ENCODE data around the gene TAP1.

The TAP1 gene

DNA sequence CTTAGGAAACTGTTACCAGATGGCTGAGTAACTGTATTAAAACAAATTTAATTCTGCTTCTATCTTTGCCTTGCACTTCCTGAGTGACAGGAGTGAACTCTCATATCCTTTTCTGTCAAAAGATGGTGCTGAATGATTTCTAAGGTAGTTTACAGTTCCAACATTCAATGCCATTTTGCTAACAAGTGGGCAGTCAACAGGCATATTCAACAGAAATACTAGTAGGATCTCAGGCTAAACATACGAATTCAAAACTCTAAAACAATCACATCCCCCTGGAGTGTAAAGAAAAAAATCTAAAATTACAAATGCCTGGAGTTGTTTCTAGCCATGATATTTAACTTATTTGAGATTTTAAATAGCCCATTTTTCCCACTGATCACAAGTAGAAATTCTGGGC lies 7.2 kb upstream of the TAP1 start:
- DNase-seq = no peak

DNA sequence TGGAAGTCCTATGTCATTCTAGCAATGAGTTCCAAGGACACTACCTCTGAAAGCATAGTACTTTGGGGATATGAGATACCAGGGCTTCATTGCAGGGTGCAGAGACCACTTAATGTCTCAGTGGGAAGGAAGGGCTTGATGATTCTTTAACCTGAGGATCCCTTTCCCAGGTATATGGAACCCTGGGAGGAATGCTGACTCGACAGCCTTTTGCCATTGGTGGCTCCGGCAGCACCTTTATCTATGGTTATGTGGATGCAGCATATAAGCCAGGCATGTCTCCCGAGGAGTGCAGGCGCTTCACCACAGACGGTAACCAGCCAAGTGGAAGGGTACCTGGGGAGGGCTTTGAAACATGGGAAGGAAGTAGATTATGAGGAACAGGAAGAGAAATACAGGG lies 4.7 kb upstream of the TAP1 start:
- no peak for DNase-seq

DNA sequence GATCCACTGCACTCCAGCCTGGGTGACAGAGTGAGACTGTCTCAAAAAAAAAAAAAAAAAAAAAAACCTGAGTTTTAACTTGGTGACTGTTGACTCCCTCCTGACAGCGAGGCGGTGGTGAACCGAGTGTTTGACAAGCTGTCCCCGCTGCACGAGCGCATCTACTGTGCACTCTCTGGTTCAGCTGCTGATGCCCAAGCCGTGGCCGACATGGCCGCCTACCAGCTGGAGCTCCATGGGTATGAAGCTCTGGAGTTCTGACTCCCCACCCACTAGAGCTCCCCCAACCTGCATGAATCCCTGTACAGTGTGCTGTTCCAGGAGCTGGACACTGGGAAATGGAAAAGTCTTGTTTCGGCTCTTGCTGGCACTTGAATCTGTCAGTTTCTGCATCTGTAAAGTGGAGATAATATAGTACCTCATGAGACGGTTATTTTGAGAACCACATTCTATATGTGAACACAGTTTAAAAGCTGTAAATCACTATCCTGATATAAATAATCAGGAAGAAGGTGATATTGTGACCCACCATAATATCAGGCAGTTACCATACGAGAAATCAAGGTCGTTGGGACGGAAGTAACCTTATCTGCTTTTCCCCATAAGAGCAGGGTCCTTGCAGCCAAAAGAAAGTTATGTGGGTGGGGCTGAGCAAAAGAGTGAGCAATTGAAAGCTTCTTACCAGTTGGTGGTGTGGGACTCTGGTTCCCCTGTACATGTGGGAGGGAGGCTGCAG lies 3.8 kb upstream of the TAP1 start:
- no peak for DNase-seq

DNA sequence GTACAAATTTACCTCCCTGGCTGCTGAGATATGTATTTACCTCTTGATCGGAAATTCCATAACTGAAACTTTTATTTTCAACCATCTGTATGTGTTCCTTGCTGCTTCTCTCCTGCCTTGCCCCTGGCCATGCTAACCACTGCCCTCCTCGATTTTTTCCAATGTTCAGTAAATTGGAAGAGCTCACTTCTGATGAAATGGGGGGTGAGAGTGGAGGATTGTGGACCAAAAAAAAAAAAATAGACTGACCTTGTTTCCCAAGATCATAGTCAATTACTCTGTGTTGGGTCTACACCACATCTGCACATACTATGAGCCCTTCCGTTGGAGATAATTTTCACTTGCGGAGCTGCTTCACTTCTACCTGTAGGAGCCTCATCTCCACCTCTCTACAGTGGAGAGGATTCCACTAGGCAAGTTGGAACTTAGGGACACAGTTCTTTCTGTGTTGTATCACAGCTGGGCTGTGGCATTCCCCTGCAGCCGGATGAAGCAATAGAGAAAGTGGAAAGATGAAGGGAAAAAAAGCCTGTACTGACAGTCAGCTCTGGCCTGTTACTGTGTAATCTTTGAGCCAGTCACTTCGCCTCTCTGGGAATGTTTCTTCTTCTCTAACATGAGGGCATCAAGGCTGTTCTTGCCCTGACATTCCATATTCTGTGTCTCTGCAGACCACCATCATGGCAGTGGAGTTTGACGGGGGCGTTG lies 2.1 kb upstream of the TAP1 start:
- no peak for DNase-seq

DNA sequence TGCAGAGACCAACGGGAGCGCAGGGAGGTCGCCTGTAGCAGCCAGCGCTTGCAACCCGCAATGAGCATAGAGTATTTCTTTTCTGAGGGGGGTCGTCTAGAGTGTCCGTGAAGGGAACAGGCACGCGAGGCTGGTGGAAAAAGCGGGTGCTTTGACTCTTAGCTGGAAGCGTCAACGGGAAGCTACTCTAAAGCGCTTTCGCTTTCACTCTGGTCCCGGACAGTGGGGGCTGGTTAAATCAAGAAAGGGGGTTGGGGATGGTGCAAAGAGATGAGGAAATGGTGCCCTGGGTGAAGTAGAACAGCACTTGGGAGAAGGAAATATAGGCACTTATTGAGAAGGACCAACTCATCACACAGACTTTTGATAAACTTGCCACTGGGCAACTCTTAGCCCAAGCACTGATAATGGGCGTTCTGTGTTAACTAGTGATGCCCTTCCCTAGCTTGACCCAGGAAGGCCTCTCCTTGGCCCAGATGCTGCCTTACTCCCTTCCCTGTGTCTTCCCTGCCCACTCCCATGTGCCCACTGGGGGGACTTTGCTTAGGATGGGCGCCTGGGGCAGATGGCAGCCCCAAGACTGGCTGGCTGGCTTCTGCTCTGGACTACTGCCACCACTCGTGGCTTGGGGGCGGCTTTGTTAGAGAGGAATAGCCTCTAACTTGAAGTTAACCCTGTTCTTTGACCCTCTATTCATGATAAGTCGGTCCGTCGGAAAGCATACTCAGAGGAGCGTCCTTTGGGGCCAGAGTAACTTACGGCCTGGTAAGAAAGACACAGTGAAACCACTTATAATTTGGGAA lies 1.1 kb upstream of the TAP1 start:
- peak; percentile 76 for DNase-seq

DNA sequence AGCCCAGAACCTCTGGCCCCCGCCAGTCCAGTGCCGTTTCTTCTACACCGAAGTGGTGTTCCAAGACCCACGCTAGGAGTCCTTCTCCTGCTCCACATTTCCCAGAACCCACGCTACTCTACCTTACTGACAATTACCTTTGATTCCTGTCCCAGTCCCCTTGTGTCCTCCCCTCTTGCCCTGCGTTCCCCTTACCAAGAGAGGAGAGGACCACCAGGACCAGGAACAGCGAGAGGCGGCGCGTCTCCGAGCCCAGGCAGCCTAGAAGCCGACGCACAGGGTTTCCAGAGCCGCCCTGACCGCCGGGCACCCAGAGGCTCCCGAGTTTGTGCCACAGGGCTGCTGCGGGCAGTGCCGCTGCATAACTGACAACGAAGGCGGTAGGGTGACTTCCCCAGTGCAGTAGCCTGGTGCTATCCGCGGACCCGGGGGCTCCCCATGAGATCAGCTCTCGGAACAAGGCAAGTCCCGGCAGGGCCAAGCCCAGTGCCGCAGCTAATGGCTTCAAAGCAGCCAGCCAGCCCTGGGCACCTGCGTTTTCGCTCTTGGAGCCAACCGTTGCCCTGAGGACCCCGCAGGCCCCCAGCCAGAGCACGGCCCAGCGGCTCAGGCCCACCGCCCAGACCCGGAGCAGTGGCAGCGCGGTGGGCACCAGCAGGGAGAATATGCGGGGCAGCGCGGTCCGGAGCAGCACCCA lies 512 bp downstream of the TAP1 start:
- peak; percentile 77 for DNase-seq

DNA sequence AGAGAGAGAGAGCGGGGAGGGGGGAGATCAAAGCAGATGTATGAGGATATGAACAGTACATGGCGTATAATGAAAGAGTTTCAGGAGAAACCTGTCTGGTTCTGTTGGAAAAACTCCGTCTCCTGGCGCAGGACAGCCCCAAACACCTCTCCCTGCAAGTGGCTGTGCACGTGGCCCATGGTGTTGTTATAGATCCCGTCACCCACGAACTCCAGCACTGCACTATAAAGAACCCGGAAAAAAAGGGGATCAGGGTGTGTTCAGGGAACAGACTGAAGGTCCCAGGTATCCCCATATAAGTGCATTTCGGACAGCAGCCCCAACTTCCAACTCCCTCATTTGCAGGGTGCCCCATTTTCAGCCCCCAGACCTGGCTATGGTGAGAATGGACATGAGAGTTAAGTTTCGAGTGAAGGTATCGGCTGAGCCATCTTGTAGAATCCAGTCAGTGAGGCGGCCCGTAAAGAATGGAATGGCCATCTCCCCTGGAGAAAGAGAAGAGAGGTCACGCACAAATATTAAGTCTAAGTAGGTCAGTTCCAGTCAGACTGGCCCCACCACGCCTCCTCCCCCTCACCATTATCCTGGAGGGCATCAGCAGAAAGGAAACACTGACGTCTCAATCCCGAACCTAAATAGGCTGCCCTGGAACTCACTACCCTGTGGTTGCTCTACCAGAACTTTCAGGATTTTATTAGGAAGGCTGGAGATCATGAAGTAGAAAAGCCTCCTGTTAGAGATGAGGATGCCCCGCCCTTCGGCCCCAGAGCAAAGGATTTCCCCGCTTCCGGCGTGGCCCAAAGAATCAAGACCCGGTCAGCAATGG lies 1.3 kb downstream of the TAP1 start:
- DNase-seq = peak; percentile 72

DNA sequence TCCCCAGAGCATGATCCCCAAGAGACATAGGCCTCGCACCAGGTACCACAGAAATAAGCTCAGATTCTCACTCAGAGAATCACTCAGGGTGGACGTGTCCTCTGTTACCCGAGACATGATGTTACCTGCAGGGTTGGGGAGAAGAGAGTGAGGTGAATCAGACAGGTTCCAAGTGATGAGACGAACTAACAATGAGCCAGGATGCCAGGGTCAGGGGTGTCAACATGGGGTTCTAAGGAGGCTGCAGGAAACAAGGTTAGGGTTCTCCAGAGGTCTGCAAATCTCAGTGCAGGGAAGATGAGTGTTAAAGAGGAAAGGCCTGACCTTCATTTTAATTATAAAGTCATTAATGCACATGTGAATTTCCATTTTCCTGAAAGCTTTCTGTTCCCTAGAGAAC lies 2.5 kb downstream of the TAP1 start:
- no peak for DNase-seq

DNA sequence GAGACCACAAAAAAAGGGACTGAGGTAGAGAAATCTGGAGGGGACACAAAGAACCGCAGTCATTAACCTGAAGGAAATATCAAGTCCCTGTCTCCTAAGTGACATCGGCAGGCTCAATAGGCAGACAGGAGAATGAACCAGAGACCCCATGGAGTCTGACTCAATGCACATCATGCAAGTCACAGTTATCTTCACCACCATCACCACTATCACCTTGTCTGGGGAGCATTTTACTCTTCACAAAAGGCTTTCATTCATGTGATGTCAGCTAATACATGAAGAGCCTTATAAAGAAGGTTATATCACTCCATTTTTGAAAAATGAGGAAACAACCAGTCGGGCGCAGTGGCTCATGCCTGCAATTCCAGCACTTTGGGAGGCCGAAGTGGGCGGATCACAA lies 4.4 kb downstream of the TAP1 start:
- peak; percentile 43 for DNase-seq

DNA sequence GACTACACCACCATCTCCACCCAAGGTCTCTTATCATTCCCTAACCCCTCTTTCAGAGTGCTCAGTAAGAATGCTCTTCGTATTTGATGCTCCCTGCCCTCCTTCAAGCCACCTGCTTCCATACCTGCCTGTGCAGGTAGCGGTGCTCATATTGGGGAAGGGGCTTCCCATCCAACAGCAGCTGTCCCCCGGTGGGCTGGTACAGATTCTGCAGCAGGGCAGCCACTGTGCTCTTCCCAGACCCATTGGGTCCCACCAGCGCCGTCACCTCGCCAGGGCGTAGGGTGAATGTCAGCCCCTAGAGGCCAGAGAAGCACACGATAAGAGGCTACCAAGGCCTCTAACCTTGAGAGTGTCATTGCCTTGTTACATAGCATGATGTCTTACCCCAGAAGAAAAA lies 5.7 kb downstream of the TAP1 start:
- peak; percentile 54 for DNase-seq

DNA sequence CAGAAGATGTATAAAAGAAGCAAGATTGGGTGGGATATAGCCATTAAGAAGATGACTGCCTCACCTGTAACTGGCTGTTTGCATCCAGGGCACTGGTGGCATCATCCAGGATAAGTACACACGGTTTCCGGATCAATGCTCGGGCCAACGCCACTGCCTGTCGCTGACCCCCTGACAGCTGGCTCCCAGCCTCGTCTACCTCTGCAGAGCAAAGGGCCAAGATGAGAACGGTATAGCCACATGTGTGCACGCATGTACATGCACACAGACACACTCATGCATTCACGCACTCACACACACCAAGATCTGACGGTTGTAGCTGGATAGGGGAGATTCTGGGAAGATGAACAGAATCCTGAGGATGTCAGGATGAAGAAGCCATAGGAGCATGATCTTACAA lies 6.5 kb downstream of the TAP1 start:
- peak; percentile 49 for DNase-seq

DNA sequence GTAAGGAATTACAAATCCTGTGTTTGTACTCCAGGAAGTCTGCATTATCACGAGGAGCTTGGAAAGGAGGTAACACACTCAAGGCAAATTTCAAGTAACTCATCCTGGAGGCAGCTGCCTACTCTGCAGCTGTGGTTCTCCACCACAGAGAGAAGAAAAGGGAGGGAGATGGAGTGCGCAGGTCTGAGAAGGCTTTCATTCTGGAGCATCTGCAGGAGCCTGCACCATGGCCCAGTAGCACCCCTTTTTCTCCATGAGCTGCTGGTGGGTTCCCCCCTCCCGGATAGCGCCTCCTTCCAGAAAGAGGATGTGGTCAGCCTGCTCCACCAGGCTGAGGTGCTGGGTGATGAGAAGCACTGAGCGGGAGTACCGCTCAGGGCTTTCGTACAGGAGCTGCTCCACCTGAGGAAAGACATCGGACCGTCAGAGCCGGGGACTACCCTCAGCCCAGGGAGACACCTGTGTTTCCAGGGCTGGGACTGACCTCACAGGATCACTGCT lies 8.1 kb downstream of the TAP1 start:
- DNase-seq = peak; percentile 75

DNA sequence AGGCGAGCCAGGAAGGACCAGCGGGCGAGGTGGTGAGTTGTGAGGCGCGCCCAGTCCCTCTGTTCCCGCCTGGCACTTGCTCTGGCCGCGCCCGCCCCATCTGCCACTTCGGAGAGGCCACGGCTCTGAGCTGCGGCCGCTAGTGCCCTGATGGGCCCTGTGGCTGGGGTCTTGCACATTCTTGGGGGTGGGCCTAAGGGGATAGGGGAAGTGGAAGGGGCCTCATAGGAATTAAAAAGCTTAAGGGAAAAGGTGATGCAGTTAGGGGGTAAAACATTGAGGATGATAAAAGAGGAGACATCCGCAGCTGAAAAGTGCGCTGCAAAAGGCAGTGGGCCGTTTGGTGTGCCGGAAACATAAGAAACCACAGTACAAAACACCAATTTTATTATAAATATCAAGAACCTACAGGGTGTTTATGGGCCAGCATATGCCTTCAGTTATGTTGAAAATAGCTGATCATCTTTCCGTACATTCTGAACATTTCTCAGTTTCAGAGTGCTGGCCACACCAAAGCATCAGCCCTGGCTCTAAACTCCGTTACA lies 8.6 kb downstream of the TAP1 start:
- no peak for DNase-seq

DNA sequence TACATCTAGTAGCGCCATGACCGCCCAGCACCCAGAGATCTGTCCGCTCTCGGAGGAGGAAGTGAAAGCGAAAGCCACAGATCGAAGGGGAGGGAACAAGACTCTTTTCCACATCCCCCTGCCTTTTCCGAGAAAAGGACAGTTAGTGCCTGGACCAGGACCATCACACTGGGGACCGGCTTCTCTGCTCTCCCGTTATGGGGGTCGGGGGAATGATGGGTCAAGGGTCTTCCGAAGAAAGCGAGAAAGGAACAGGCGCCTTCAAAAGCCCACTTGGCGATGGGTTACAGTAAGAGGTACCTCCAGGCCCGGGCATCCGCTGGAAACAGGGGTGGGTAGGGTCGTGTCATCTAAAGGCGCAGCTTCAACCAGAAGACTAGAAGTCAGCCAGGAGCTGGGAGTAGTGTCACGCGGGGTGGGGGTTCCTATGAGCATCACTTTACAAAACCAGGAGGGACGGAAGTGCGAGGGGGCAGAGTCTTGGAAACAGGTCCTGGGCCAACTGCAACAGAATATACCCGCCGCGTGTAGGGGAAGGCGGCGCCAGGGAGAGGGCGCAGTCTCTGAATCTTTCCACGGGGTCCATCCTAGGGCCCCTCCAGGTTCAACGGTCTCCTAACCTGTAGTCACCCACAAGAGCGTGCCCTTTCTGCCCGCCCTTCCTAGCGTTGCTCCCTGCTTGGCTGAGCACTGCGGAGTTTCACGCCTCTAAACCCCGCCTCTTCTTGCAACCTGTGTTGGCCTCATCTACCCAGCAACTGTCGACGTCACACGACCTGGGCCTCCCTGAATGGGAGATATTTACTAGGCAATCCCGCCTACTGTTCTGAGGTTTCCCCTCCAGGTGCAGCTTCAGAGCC lies 9.3 kb downstream of the TAP1 start, which contains the start of gene PSMB8:
PSMB8 (minus strand) TSS at position 69 of the 860 bp plus-strand sequence; CDS start at position 18, 51 bp downstream.
- DNase-seq = peak; percentile 97

DNA sequence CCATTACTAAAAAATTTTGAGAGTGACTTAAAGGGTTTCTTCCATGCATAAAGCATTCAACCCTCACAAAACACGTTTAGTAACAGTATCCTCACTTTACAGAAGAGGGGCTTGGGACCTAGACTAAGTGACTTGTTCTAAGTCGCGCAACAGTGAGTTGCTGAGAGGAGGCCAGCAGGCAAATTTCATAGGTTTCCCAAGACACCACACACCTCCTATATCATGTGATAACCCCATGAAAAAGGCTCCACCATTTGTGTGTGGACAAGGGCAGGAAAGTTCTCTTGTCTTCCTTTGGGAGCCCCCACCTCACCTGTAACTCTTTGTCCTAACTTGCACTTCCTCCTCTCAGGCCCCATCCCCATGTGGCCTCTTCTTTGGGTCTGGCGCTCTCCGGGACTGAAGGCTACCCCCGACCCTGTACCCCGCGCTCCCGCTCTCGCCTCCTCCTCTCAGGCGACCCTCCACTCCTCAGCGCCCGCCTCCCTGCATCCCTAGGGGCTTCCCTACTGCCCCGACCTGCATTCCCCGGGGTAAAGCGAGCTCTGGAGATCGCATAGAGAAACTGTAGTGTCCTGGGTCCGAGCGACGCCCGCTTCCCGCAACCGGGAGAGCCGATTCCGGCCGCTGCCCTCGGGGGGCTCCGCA lies 10.0 kb downstream of the TAP1 start:
- no peak for DNase-seq

DNA sequence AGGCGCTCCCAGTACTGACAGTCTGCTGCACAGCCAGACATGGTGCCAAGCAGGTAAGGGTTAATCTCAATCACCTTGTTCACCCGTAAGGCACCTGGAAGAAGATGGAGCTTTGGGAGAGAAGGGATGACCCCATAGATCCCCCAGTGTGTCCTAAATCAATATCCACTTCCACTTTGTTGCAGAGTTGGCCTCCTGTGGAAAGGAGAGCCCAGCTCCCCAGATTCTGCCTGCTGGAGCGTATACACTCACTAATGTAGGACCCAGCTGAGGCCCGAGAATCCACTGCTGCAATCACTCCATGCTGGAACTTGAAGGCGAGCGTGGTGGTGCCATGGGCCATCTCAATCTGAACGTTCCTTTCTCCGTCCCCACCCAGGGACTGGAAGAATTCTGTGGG lies 10.8 kb downstream of the TAP1 start:
- no peak for DNase-seq

DNA sequence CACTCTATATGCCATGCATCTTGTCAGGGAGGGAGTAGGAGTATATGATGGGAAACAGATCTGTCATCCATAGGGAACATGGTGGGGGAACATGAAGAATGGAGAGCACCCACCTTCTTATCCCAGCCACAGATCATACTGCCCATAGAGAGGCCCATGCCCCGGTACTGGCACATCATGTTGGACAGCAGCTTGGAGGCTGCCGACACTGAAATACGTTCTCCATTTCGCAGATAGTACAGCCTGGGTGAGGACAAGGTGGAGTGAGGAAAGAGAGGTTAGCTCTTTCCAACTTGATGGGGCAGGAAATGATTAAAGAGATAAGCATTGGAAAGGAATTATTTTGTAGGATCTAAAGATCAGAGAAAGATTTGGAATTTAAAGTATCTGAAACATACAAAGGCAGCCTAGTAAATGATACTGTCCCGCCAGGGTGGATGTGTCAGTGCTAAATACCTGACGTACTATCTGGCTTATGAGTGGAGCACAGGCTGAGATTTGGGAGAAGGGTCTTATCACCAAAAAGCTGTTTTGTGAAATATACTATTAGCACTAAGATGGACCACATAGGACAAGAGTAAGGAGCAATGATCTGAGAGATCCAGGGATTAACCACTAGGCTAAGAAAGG lies 11.4 kb downstream of the TAP1 start:
- DNase-seq = no peak

DNA sequence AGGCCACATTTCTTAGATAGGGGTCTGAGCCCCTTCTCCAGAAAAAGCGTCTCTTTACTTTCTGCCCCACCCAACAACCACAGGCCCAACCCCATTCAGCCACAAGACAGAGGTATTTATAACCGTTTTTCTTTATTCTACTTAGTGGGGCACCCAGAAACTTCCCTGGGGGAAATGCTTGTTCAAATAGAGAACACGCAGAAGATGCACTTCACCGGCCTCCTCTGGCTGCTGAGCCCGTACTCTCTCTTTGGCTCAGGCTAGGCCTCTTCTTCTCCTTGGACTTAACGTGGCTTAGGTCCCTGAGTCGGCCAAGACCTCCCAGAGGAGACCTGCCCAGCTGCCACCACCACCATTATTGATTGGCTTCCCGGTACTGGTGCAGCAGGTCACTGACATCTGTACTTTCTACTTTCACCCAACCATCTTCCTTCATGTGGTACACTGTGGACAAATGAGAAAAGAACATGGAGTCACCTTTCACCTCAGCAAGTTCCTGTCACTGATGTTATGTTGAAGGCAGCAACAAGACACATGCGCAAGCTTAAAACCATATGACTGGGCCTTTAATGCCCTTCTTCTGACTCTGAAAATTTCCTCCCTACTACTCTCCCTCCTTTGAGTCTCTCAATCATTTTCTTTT lies 12.8 kb downstream of the TAP1 start:
- peak; percentile 66 for DNase-seq

DNA sequence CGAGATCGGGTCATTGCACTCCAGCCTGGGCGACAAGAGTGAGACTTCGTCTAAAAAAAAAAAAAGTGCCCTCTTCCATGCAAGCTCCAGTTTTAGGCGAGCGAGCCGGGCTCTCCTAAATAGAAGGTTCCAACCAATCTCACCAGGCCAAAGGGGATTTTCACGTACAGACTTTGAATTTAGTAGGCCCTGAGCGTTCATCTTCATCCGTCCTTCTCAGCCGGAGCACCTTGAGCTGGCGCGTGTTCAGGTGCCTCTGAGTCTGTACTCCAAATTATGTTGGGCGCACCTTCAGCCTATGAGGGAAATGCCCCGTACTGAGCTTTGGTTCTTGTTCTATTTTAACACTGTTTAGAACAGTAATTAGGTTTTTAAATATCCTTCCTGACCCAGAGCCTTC lies 14.1 kb downstream of the TAP1 start:
- peak; percentile 53 for DNase-seq
